Upper lobe of left lung (tissue), 6 donors: ENCODE data around the gene EFHC2. TPM values are rescaled to one million over a fixed set of nuclear protein-coding genes. Genes with fewer than 3 reads are reported as not detected.

Experiments used
- ATAC-seq, 2 donors: fragments of 200-7000 bp; cut with Tn5 transposase; one replicate each; pipeline ENCODE4 v1.9.1; 2022; ENCODE audit warnings: mild to moderate bottlenecking in 2 of 2, moderate library complexity in 2 of 2; ENCODE audit not compliant: low FRiP score in 2 of 2
- DNase-seq, 2 donors: peaks; one replicate each; pipeline ENCODE4 v3.0.0-alpha.2; 2019 to 2020
- H3K27ac ChIP-seq, 4 donors: fragments of 200-600 bp; sonication (generic); one replicate each; pipeline ENCODE4 v1.5.1; 2016 to 2019
- H3K27me3 ChIP-seq, 4 donors: fragments of 200-600 bp; sonication (generic); one replicate each; pipeline ENCODE4 v1.5.1; 2017 to 2019
- H3K36me3 ChIP-seq, 4 donors: fragments of 200-600 bp; sonication (generic); one replicate each; pipeline ENCODE4 v1.5.1; 2016 to 2019
- H3K4me1 ChIP-seq, 4 donors: fragments of 200-600 bp; sonication (generic); one replicate each; pipeline ENCODE4 v1.5.1; 2018 to 2019
- H3K4me3 ChIP-seq, 4 donors: fragments of 200-600 bp; sonication (generic); one replicate each; pipeline ENCODE4 v1.5.1; 2017 to 2019; ENCODE audit warnings: mild to moderate bottlenecking in 2 of 4, moderate library complexity in 1 of 4
- H3K9me3 ChIP-seq, 4 donors: fragments of 200-600 bp; sonication (generic); one replicate each; pipeline ENCODE4 v1.5.1; 2018 to 2019
- EP300 ChIP-seq, 4 donors: sonication (generic); formaldehyde crosslinking; IDR thresholded peaks; one replicate each; pipeline ENCODE4 v1.5.1; 2017; ENCODE audit warnings: antibody characterized with exemption in 4 of 4, control low read depth in 2 of 4
- POLR2A ChIP-seq, 4 donors: fragments of 450-650 bp; IDR thresholded peaks; one replicate each; pipeline ENCODE4 v1.5.1; 2016 to 2017; ENCODE audit warnings: antibody characterized with exemption in 4 of 4, mild to moderate bottlenecking in 2 of 4
- POLR2AphosphoS5 ChIP-seq, 2 donors: sonication (generic); formaldehyde crosslinking; IDR thresholded peaks; one replicate each; pipeline ENCODE4 v1.5.1; 2017; ENCODE audit warnings: antibody characterized with exemption in 2 of 2
- WGBS, 2 donors: methylation state at CpG; one replicate each; pipeline ENCODE4 v1.1.5; 2017 to 2018; 5-methylcytosine and 5-hydroxymethylcytosine counted together
- total RNA-seq, 6 donors: library from RNA; depleted of rRNA in 4 of 6; stranded (reverse); fragments of >200 nt in 4 of 6; gene quantifications; one replicate each; pipeline versions ENCODE4 v1.1.0 to v1.2.1, GENCODE V29; 2016 to 2021
- TF ChIP-seq, protein P1 (sequence below), 6 experiments: fragments of 450-650 bp in 4 of 6; fragments of 200-600 bp in 2 of 6; sonication (generic) in 2 of 6; IDR thresholded peaks; one replicate each; pipeline ENCODE4 v1.5.1; 2016 to 2019; ENCODE audit warnings: antibody characterized with exemption in 6 of 6
- donor health status: DM: no; HTN: no; CAD: no; lungs with moderate emphysema.
- donor health status: DM: no; HTN: yes; CAD: no; lungs with severe emphysema.

The EFHC2 gene
- total RNA-seq, 6 donors from 2014 or later: 0.31 to 13.0 (median 1.8) TPM

DNA sequence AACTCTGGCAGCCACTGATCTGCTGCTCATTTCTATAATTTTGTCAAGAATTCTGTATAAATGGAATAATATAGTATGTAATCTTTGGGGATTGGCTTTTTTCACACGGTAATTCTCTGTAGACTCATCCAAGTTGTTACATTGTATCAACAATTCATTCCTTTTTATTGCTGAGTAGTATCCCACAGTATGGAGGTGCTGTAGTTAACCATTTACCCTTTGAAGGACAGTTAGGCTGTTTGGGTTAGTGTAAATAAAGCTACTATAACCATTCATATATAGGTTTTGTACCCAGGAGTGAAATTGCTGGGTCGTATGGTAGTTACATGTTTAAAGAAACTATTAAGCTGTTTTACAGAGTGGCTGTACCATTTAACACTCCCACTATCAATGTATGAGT, 213.3 kb downstream of the EFHC2 start:
- no peak for DNase-seq
- WGBS, 2 donors: 80 to 88% methylated on average over 2 of the region's 2 CpGs
- TF ChIP-seq EP300 (IDR thresholded peaks at IDR 0.05): no peak
- TF ChIP-seq POLR2A (IDR thresholded peaks at IDR 0.05): no peak
- TF ChIP-seq POLR2AphosphoS5 (IDR thresholded peaks at IDR 0.05): no peak
- TF ChIP-seq, protein P1, sequence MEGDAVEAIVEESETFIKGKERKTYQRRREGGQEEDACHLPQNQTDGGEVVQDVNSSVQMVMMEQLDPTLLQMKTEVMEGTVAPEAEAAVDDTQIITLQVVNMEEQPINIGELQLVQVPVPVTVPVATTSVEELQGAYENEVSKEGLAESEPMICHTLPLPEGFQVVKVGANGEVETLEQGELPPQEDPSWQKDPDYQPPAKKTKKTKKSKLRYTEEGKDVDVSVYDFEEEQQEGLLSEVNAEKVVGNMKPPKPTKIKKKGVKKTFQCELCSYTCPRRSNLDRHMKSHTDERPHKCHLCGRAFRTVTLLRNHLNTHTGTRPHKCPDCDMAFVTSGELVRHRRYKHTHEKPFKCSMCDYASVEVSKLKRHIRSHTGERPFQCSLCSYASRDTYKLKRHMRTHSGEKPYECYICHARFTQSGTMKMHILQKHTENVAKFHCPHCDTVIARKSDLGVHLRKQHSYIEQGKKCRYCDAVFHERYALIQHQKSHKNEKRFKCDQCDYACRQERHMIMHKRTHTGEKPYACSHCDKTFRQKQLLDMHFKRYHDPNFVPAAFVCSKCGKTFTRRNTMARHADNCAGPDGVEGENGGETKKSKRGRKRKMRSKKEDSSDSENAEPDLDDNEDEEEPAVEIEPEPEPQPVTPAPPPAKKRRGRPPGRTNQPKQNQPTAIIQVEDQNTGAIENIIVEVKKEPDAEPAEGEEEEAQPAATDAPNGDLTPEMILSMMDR (IDR thresholded peaks at IDR 0.05): no peak
- Histone ChIP-seq H3K36me3 (no peaks in the 10 kb centered on the region), H3K27me3 (no peaks in the 10 kb centered on the region), H3K4me1 (no peaks in the 10 kb centered on the region), H3K4me3 (no peak overlapping the region), H3K27ac (no peak overlapping the region), H3K9me3 (no peaks in the 10 kb centered on the region)
- no peak for ATAC-seq

DNA sequence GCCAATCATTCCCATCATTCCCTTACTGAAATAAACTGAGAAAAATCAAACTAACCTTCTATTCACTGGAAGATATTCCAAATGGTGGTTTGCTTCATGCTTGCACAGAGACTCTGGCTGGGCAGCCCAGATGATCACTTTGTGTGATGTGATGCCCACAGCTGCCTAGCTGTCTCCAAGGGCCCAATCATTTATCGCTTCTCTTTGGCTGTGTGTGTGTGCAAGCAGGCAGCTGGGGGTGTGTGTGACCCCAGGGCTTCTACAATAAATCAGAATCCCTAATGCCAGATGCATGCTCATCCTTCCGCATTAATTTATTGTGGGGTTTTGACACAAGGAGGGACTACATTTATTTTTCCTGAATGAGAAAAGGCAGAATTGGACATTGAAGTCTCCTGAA, 230.1 kb downstream of the EFHC2 start:
- H3K36me3 ChIP-seq: no peaks in the 10 kb centered on the region
- 94 to 100% methylated on average over 2 of the region's 2 CpGs for WGBS, 2 donors

DNA sequence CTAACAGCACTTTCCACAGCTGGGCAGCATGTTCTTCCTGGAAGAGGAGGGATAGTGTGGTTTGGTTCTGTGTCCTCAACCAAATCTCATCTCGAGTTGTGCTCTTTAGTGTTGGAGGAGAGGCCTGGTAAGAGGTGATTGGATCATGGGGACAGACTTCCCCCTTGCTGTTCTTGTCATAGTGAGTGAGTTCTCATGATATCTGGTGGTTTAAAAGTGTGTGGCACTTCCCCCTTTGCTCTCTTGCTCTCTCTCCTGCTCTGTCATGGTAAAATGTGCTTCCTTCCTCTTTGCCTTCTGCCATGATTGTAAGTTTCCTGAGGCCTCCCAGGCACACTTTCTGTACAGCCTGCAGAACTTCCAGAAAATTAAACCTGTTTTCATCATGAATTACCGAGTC, 236.6 kb downstream of the EFHC2 start:
- Histone ChIP-seq H3K27me3 (no peaks in the 10 kb centered on the region), H3K36me3 (no peaks in the 10 kb centered on the region), H3K9me3 (peaks cover 0 to 10% (median 0%) of the 10 kb centered on the region in 4 donors), H3K4me3 (no peak overlapping the region), H3K27ac (no peak overlapping the region), H3K4me1 (no peaks in the 10 kb centered on the region)
- DNase-seq (no peak), ATAC-seq (no peak)
- 48 to 72% methylated on average over 1 to 2 of the region's 2 CpGs for WGBS, 2 donors
- TF ChIP-seq POLR2AphosphoS5 (IDR thresholded peaks at IDR 0.05) (no peak), POLR2A (IDR thresholded peaks at IDR 0.05) (no peak), EP300 (IDR thresholded peaks at IDR 0.05) (no peak)
- TF ChIP-seq, protein P1 (IDR thresholded peaks at IDR 0.05): no peak

More for the DNA sequence above, 230.1 kb downstream of the EFHC2 start:
- TF ChIP-seq, protein P1 (IDR thresholded peaks at IDR 0.05): no peak
- TF ChIP-seq EP300 (IDR thresholded peaks at IDR 0.05): no peak
- no peak for TF ChIP-seq POLR2AphosphoS5 (IDR thresholded peaks at IDR 0.05)
- no peak for TF ChIP-seq POLR2A (IDR thresholded peaks at IDR 0.05)
- Histone ChIP-seq H3K4me3 (no peak overlapping the region), H3K27ac (no peak overlapping the region), H3K27me3 (no peaks in the 10 kb centered on the region), H3K4me1 (no peaks in the 10 kb centered on the region), H3K9me3 (no peaks in the 10 kb centered on the region)
- DNase-seq (no peak), ATAC-seq (no peak)

DNA sequence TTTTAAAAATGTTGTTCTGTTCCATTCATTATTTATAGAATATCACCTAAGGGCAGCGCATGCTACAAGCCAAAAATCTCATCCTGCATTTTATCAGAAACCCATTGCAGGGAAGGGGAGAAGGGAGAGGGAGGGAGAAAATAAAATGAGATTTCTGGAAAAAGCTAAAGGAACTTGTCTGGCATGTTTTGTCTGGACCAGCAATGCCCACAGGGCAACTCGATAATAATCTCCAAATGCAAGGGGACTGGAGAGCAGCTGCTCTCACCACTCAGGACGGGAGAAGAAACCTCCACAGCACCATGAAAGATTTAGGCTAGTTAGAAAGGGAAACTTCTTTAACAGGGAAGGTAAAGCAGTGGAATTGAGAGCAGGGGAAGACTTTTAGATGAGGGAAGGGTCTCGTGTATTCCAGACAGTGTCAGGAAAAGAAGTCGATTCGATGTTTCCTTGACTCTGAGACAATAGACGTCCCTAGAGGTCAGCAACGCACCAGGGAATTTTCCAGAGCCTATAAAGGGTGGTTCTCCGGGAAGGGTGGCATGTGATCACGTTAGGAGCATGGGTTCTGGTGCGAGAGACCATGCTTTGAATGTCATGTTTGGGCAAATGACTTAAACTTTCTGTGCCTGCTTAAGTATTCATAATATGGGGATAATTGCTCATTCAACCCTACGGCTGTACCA, 238.1 kb downstream of the EFHC2 start:
- WGBS, 2 donors: 68 to 70% methylated on average over 9 to 12 of the region's 12 CpGs
- H3K4me3 ChIP-seq: no peak overlapping the region
- H3K27ac ChIP-seq: no peak overlapping the region
- no peaks in the 10 kb centered on the region for H3K36me3 ChIP-seq
- ATAC-seq (no peak), DNase-seq (no peak)
- H3K4me1 ChIP-seq: no peaks in the 10 kb centered on the region
- TF ChIP-seq, protein P1 (IDR thresholded peaks at IDR 0.05): no peak
- TF ChIP-seq POLR2A (IDR thresholded peaks at IDR 0.05) (no peak), EP300 (IDR thresholded peaks at IDR 0.05) (no peak), POLR2AphosphoS5 (IDR thresholded peaks at IDR 0.05) (no peak)
- H3K27me3 ChIP-seq: no peaks in the 10 kb centered on the region
- H3K9me3 ChIP-seq: peaks cover 0 to 10% (median 0%) of the 10 kb centered on the region in 4 donors

DNA sequence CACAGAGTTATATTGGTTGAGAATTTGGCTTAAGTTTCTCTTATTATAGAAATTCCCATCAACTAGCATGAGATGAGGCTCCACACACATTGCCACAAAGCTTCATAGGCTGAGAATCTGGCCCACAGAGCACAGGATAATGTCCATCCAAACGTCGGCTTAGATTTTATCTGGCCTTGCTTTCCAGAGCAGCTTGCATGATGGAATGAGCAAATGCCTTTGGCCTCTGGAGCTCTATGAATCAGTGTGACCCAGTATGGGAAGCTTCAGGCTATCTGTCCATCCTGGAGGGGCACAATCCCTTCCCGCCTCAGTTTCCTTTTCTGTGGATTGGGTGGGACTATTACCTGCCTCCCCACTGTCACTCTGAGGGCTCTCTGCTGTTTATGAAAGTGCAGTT, 238.8 kb downstream of the EFHC2 start:
- ATAC-seq: no peak

More for the DNA sequence above, 238.8 kb downstream of the EFHC2 start:
- H3K27ac ChIP-seq: no peak overlapping the region
- no peaks in the 10 kb centered on the region for H3K36me3 ChIP-seq
- WGBS, 2 donors: 82 to 83% methylated on average over 1 to 3 of the region's 3 CpGs
- H3K4me1 ChIP-seq: no peaks in the 10 kb centered on the region
- DNase-seq: no peak
- no peak overlapping the region for H3K4me3 ChIP-seq
- no peaks in the 10 kb centered on the region for H3K27me3 ChIP-seq
- no peak for TF ChIP-seq EP300 (IDR thresholded peaks at IDR 0.05)
- peaks cover 0 to 10% (median 0%) of the 10 kb centered on the region in 4 donors for H3K9me3 ChIP-seq
